Muscle of arm (tissue), 12 donors: ENCODE measurements around the gene MRPL37. TPM values are rescaled to one million over a fixed set of nuclear protein-coding genes. Genes with fewer than 3 reads are reported as not detected.

ENCODE experiments used
- DNase-seq: peaks from one replicate; pipeline ENCODE4 v3.0.0-alpha.2; 2013
- polyA plus RNA-seq, 12 donors: library from polyadenylated mRNA; unstranded; fragments of 120-200 nt; gene quantifications; one replicate each; pipeline ENCODE4 v1.2.1, GENCODE V29; 2013; ENCODE audit not compliant: insufficient read length in 12 of 12

Gene MRPL37
- polyA plus RNA-seq, 12 donors: 59.1 to 64.8 (median 61.4) TPM; not detected in 1

DNA sequence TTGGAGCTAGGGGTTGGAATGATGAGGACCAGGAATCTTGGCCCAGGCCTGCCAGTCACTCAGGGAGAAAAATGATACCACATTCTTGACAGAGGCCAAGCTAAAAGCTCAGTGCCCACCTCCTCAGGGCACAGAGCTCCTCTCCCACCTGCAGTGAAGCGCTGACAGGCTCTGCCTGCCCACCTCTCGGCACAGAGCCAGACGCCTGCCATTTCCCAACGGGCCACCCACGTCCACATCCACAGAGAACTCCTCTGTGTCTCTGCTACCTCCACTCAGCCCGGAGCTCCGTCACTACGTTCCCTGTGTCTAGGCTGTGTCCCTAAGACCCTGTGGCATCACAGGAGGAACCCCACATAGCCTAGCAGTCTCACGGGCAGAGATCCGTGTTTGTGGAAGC lies 60.8 kb downstream of the MRPL37 start:
- DNase-seq: no peak

DNA sequence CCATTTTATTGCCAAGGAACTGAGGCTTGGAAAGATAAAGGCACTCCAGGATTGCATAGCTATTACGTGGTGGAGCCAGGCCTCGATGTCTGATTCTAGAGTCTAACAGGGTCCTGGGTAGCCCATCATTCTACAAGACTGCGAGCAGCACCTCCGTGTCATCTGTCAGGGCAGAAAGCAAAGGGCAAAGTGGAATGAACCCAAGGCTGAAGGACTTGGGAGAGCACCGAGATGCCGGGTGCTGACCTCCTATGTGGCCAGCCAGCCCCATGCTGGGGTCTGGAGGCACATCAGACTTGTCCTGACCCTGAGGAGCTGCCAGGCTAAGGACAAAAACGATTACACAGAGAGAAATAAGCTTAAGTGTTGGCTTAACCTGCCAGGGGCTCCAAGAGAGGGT lies 62.3 kb downstream of the MRPL37 start:
- DNase-seq: no peak

DNA sequence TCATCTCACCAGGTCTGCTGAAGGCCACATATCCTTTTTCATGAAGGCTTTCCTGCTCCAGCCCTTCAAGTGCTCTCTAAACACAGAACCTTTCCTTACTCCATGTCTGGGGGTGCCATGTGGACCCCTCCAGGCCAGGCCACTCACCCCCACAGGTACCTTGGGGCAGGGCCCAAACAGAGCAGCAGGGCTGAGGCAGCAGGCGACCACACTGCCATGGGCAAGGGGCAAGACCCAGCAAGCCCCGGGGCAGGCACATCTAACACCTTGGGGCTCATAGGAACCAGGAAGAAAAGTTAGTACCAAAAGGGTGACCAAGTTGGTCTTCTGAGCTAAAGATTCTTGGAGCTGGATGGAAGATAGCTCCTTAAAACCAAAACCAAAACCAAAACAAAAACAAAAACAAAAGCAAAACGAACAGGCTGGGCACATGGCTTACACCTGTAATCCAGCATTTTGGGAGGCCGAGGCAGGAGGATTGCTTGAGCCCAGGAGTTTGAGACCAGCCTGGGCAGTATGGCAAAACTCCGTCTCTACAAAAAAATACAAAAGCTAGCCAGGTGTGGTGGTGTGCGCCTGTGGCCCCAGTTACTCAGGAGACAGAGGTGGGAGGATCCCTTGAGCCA lies 63.7 kb downstream of the MRPL37 start:
- DNase-seq: no peak

DNA sequence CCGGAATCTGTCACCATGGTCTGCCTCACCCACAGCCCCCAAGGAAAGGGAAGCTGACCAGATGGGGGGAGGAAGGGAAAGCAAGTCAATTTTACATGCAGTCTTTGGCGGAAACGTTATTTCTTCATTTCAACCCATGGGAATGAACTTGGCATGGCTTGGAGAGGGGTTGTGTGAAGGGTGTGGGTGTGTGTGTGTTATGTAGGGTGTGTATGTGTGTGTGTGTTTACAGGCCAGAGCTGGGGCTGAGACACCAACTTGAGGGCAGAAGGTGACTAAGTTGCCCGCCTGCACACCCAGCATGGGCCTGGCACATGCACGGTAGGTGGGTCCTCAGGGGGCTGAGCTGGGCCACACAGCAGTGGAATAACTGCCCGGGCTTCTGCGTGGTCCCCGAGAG lies 65.2 kb downstream of the MRPL37 start:
- DNase-seq: no peak

DNA sequence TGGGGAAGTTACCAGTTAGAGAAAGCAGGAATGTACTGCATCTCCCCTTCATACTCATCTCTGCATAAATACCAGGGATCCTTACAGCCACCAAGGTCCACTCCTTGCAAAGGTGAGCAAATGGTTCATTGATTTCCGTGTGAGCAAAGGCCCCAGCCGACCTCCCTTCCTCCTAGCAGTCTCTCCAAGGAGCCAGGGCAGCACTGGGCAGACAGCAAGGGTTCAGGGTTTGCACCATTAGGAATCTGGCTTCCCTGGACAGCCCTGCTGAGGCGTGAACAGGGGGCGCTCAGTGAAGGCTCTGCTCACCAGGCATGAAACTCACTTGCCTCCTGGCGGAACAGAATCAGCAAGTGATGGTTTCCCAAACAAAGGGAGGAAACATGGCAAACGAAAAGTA lies 65.7 kb downstream of the MRPL37 start:
- no peak for DNase-seq

DNA sequence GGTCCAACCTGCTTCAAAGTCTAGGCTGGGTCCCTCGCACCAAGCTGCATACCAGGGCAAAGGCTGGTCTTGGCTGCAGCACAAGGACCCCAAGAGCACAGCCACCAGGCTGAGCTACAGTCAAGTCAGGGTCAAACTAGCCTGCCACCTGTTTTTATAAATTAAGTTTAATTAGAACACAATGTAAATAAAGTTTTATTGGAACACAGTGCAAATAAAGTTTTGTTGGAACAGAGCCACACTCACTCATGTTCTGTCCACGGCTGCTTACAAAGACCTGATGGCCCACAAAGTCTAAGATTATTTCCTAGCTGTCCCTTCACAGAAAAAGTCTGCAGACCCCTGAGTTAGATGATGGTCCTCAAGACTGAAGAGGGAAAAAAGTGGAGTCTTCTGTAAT lies 66.2 kb downstream of the MRPL37 start:
- no peak for DNase-seq

DNA sequence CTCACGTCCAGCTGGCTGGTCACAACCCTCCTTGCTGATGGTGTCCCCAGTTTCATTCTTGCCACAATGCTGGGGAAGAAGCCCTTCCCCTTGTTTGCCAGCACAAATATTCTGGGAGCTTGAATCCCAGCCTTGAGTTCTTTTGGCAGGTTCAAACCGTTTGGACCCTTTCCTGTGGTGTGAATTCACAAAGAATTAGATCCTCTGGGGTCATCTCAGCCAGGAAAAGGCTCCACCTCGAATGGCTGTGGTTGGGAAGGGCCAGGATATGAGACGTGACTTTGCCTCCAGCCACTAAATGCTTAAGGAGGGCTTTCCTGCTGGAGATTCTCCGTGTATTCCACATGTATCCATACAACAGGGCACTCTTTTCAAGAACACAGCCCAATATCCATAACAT lies 66.9 kb downstream of the MRPL37 start:
- DNase-seq: peak; percentile 25

Other genes starting within 250 kb of the MRPL37 start
- gene LDLRAD1, start 182.0 kb upstream of the MRPL37 start, polyA plus RNA-seq: not detected
- gene TMEM59, start 147.0 kb upstream of the MRPL37 start, polyA plus RNA-seq: 100 to 1,000 TPM in 11 of 12 donors, not detected in 1; 127 to 204 (median 159) TPM
- gene TCEANC2, start 146.6 kb upstream of the MRPL37 start, polyA plus RNA-seq: 1 to 10 TPM in 11 of 12 donors, not detected in 1; 4.7 to 8.1 (median 6.8) TPM
- gene CDCP2, start 47.2 kb upstream of the MRPL37 start, polyA plus RNA-seq: under 1 TPM in 2 of 12 donors, not detected in 10; 0.07 to 0.11 TPM
- gene CYB5RL, start 137 bp upstream of the MRPL37 start, polyA plus RNA-seq: 1 to 10 TPM in 11 of 12 donors, not detected in 1; 4.5 to 8.5 (median 6.5) TPM
- gene SSBP3, start 206.2 kb downstream of the MRPL37 start, polyA plus RNA-seq: 100 to 1,000 TPM in 1 of 12 donors, 10 to 100 TPM in 10, not detected in 1; 49.2 to 117 (median 58.9) TPM